Putamen (tissue), 1 donor: Measurements from ENCODE around the gene RNF220.

ENCODE experiments used
- DNase-seq: peaks from one replicate; pipeline ENCODE4 v3.0.0-alpha.2; 2016; ENCODE audit warnings: low spot score

The RNF220 gene

DNA sequence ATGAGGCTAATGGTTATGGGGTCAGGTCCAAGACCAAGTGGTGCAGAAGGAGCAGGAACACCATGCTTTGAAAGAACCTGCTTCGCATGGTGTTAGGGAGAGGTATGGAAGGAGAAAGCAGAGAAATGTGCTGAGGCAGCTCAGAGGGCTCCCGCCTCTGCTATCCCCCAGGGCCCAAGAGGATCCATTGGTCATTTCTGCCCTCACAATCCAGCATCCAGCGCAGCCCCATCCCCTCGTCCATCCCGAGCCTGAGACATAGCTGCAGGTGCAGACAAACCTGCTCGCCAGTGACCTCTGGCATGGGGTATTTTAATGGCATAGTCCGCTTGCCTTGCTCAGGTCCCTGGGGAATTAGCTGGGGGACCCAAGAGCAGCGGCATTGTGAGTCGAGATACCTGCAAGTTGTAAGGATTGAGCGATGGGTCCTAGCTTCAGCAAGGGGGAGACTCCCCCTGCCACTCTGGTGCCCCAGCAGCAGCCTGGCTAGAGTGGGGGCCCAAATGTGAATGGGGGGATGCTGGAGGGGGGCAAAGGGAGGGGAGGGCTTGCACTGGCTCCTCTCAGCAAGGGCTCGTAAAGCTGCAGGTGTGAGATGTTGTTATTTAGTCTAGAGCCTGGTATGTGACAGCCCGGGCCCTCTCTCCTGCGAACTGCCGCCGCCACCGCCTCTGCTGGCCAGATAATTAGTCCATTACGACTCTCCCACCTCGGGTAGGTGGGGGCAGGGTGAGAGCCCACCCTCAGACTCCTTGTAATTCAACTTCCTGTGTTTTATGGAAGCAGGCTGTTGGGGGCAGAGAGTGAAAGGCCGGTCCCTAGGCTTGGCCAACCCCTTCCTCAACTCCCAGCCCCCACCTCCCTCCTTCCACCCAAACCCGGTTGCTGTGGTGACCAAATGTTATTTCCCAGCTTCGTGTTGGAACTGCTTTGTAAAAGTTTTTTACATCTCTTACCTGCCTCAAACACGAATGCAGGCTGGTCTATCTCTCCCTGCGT is 118.8 kb downstream of the RNF220 start:
- no peak for DNase-seq

DNA sequence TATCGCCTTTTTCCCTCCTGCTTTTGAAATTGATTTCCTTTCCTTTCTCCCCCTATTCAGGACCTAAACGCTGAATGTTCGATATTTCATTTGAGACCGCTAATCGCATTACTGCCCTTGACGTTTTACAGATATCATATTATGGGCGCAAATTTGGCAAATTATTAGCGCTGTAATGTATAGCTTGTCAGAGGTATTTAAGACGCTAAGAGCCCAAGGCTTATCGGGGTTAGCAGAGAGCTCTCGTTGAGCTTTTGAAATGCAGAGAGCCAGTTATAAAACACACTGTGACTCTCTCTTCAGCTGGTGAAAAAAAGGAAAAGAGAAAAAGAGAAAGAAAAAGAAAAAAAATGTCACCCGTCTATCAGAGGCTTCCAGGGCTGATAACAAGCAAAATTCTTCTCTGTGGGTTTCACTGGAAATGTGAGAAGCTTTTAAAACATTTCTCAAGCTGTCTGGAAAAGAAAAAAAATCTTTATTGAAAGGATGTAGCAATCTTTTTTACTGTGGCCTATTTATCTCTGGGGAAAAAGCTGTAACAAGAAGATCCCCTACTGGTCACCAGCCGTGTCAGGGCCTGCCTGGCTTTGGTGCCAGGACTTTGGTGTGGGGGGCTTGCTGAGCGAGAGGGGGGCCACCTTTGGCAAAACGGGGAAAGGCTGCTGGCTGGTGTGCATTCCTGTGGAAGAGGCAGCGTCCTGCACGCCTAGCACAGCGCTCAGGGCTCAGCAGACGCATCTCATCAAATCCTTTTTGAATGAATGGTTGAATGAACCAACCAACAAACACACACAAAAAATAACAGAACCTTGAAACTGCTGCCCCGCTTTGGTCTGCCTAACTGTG is 119.8 kb downstream of the RNF220 start:
- no peak for DNase-seq

DNA sequence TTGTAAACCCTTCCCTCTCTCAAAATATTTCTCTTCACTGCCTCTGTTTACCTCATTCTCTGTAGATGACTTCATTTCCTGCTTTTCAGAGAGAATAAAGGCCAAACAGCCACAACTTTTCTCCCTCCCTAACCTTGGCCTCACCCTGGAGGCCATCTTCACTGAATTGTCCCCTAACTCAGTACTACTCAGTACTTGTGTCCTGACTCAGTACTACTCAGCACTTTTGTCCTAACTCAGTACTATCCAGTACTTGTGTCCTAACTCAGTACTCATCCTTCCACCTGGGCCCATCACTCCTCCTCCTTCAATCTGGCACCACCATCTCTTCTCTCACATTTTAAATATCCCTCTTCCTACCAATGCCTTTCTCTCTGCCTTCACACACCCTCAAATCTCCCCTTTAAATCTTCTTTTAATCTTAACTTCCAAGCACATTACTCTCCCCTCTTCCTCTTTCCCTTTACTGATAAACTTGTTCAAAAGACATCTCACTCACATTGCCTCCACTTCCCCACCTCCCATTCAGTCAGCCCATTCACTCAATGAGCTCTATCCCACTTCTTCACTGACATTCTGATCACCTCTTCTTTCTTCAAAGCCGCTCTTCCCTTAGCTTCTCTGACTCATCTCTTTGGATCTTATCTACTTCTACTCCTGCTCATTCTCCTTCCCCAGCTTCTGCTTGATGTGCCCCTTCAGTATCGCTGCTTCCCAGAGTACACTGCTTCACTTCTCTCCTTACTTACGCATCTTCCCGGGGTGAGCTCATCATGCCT is 121.4 kb downstream of the RNF220 start:
- DNase-seq, result no peak

DNA sequence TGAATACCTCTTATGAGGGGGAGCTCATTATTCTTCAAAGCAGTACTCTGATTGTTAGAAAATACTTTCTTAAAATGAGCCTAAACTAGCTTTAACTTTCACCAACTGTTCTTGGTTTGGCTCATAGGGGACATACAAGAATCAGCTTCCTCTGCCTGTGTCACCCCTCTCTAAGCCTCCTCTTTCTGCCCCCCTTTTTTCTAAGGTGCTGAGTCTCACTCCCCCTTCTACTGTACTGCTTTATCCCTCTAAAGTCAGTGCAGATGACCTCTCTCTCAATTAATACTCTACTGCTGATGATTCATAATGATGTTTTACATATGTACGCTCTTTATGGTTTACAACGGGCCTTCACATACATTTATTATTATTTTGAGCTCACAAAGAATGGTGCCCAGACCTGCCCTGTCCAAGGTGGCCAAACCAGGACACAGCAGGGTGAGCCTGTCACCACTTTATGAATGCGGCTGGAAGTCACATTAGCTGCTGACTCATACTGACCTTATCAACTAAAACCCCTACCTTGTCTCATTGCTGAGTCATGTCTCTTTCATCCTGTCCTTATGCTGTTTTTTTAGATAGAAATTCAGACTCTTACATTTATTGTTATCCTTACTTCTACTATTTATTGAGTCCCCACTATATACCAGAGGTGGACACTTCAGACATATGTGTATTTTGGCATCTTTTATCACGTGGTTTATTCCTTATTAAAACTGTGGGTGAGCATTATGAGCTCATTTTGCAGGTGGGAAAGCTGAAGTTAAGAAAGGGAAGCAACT is 126.9 kb downstream of the RNF220 start:
- no peak for DNase-seq

DNA sequence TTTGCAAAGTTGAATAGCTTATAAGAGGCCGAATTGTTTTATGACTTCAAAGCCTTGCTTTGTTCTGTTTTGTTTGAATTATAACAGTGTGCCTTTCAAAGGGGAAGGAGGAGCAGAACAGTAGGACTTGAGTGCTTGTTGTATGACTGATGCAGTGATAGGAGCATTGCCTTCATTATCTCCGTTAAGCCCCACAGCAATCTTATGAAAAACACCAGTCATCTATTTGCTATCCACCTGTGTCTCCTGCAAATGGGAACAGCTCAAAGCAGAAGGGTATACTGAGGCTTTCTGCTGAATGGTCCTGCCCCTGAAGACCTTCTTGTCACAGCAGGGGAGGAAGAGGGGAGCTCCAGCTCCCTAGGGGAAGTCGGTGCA is 127.5 kb downstream of the RNF220 start:
- peak; percentile 83 for DNase-seq

DNA sequence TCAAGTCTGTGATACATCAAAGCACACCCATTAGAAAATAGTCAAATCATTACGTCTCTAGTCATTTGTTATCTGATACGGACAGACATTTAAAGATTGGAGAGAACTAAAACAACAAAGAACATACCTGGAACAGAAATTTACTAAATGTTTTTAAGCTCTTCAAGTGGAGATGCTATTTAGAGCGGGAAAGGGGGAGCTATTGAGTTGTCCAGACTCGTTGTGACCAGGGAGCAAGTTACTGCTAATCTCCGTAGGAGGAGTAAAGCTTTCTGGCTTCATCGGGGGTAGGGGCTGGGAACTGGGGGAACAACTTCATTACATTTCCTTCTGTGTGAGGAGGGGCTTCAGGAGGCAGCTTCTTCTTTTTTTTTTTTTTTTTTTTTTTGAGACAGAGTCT is 129.7 kb downstream of the RNF220 start:
- DNase-seq, result no peak

DNA sequence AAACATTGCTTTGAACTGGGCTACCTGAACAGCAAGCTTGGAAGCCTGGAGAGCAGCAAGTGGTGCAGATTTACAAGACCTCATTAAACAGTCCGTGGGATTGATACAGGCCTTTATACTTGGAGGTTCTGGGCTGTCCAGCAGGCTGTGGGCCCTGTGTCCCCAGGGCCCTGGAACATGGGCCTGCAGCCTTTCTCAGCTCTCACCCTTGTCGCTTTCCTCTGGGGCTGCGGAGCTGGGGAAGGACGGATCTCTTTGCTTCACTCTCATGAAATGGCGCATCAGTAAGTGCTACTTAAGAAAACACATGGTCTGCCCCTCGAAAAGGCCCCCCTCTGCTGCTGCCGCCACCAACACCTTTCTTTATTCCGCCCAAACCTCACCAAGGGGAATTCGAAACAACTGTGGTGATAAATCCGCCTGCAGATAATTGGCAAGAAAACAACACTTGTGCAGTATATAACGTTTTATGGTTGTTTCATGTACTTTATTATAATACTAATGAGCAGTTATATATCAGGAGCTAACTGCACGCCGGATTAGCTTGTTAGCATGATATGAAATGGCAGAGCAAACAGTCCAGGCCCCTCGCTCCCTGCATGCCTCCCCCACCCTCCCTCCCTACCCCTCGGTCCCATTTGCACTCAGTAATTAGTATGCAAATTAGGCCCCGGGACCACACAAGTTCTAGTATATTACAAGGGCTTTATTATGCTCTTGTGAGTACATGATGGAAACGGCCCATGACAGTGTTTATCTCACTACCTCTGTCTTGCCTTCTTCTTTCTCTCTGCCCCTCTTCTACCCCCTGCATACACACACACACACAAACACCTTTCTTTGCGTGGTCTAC is 131.5 kb downstream of the RNF220 start:
- DNase-seq, result no peak

DNA sequence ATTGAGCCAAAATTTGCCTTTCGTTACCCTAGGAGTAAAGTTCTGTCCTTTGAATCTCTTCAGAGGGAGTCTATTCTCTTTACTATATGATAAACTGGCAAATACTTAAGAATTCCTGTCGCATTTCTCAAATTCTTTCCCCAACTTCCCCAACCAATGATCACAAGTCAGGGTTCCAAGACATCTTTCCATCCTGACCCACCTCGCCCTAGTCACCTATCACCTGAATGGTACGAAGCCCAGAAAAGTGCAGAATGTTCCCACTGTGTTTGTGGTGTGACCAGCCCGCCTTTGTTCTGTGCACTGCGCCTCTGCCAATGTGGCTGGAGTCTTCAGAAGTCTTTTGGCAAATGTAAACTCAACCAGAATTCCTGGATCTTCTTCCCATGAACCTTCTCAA is 132.5 kb downstream of the RNF220 start:
- no peak for DNase-seq

DNA sequence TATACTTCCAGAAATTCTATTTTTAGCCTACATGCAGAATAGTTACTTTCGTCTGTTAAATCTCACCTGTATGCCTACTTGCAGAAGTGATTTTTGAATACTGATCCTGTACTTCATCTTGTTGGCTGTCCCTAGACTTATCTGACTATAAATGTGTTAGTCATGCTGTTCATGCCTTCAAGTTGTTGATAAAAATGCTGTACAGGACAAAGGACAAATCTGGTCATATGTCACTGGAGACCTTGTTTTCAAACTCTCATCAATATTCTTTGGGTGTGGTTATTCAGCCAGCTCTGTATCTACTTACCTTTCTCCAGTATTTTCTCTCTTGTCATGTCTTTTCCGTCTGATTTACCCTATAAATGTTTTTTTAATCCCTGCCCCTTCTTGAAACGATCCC is 132.9 kb downstream of the RNF220 start:
- no peak for DNase-seq

DNA sequence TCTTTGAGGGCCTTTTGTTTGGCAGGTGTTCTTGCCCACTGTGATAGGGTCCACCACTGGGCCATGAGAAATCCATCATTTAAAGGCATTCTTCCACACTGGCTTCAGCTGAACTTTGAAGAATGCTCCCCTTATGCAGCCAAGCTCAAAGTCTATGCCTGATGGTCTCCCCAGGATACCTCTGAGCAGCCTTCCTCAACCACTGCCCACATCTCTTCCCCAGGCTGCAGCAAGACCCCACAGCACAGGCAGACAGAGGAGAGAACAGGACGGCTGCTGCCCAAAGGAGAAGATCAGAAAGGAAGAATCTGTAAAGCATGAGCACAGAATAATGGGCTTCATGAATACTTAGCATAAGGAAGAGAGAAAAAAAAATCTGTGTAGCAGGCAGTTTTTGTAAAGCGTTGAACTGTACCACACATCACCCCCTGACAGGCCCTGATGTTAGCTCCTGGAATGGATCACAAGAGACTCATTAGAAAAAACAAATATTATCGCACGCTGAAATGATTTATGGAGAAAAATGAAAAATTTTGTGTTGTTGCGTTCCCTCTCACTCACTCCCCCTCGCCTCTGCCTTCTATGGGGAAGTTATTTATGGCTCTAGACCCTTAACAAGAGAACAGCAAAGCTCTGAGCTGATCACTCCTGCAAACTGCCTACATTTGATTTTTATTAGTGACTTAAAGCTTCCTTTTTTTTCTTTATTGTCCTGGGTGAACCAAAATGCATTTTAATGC is 135.1 kb downstream of the RNF220 start:
- DNase-seq, result no peak

DNA sequence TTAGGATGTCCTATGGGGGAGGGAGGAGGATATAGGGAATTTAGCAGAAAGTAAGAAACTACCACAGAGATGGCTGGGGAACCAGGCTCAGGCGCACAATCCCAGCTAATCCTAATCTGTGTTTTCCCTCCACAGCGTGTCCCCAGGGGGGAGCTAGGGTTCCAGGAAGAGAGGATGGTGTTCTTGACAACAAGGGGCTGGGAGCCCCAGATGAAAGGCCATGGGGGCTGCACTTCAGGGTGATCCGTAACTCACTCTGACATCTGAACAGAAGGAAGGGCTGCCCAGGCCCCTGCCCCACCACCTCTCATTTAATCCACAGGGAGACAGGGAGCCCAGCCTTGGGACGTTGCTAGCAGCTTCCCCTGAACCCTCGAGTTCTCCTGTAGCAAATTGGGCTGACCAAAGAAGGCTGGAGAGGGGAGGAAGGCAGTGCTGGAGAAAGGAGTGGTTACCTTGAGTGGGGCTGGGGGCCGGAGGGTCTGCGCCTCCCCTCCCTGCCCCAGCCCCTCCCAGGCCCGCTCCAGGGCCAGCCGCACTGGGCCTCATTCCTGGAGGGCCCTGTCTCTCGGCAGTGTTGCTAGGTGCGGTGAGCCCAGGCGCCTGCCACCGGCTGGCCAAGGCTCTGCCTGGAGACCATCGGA is 137.5 kb downstream of the RNF220 start:
- no peak for DNase-seq

DNA sequence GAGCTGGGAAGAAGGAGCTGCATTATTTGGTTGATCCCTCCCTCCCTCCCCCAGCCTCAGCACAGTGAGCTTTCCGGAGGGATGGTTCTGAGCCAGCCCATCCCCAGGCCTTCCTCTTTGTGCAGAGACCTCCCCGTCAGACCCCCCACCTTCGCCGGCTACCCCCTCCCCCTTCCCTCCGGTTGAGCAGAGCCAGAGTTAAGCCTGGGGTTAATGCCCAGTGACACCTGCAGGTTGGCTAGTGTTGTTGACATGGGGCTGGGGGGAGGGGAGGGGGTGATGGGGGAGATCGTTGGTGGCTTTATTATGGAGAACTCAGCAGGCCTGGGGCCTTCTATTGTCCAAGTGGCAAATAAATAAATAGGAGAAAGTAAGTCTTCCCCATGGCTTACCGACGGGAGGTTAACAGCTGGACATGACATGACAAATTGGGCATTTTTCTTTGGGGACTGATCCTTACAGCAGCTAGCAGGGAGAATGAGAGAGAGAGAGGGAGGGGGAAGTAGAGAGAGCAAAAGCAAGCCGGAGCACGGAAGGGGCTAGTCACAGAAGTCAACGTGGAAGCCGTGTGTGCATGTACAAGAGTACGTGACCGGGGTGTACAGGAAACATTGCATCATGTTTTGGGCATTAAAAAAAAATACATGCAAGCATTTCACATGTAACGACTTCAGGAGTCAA is 138.1 kb downstream of the RNF220 start:
- no peak for DNase-seq

DNA sequence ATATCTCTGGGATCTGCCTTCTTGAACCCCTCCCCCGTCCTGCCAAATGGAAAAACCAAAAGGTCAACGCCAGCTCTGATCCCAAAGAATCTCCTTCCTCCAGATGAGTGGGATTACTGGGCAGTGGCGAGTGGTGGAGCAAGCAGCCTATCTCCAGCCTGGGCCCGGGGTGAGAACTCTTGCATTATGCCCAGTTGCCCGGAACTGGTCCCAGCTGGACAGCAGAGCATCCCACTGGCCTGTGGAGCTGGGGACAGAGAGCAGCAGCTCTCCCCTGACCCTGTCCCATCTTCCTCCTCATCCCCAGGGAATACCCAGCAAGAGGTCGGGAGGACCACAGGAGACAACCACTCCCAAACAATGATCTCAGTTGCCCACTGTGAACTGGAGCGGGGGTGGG is 138.7 kb downstream of the RNF220 start:
- no peak for DNase-seq

DNA sequence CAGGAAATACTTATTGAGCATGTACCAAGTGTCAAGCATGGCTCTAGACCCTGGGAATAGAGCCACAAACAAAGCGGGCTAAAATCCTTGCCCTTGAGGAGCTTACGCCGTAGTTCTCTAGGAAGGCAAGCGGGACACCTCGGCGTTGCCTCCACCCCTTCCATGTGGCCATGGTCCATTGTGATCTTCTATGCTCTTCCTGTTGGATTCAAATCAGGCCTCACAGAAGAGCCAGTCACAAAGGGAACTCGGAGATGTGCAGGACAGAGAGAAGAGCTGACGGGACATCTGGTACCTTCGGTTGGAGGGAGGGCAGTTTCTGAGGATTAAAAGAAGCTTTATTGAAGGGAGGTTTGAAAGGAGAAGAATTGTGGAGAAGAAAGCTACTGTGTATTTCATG is 139.9 kb downstream of the RNF220 start:
- DNase-seq, result no peak

DNA sequence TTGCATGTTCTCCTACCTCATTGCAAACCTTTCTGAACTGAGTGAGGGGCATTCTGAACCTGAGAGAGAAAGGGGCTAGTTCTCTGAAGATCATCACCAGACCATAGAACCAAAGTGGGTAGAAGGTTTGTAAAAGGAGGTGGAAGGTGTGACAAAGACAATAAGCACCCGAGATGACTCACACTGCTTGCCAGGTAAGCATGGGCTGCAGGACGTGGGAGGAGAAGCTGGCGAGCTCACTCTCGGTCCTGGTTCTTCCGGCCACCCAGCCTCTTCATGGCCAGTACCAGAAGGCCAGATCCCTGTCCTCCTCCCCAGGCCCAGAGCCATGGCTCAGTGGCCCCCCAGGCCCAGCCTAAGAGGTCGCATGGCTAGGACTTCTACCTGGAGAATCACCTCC is 140.9 kb downstream of the RNF220 start:
- DNase-seq, result no peak

DNA sequence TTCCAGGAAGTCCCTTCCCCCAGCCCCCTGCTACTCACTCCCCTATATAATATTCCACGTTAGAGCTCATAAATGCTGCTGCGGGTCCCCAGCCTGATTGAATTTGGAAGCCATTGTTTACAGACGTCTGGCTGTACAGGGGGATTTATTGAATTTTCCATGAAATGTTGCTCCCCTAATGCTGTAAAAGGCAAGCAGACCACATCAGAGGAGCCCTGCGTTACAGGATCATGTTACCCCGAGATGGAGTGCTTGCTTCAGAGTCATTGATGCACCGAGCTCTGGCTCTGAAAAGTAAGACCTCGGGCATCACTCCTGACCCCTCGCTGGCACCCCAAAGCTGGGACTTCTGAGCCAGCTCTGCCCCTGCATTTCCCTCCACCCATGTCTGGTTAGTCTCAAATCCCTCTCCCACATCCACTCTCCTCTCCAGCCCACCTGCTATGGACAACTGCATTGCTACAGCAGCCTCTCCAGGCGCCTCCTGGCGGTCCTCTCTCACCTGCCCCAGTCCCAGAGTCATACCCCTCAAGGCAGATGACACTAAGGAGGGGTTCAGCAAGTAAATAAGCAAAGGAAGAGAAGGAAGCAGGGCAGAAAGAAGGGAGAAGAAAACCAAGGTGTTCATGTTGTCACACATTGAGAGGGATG is 141.5 kb downstream of the RNF220 start:
- DNase-seq, result no peak

DNA sequence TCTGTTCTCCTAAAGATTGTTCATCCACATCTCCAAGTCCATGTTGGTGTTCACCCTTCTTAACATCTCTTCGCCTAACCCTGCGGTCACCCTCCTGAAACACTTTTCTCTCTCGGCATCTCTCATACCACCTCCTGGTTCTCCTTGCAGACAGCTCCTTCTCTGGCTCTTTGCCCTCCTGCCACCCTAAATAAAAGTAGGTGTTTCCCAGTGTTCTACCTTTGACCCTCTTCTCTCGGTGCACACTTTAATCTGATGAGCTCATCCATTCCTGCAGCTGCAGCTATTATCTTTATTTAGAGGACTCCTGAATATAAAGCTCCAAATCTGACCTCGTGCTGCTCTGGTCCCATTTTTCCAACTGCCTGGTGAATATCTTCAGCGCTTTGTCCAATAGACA is 142.3 kb downstream of the RNF220 start:
- no peak for DNase-seq

DNA sequence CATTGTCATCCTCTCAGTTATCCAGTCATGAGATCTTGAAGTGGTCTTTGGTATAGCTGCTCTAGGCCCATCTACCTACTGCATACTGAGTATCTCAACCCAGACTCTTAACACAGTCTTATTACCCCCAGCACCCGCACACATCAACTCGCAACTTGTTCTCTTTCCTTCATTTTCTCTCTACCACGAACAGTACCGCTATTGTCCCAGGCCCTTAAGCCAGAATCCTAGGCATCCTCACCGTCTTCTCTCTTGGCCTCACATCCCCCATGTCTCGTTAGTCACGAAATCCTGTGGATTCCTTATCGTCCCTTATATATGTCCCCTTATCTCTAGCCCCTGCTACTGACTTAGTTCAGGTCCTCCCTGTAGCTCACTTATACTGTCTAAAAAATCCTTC is 142.8 kb downstream of the RNF220 start:
- DNase-seq, result no peak
